ENCODE data around the gene FAM89A. TPM values are rescaled to one million over a fixed set of nuclear protein-coding genes. Genes with fewer than 3 reads are reported as not detected.

Gene FAM89A
- total and polyA plus RNA-seq, 9 of the 15 experiments (the other 6 are each of a cell fraction or from before 2014, with no cell fraction given): 8.7 to 66.2 (median 43.3) TPM

DNA sequence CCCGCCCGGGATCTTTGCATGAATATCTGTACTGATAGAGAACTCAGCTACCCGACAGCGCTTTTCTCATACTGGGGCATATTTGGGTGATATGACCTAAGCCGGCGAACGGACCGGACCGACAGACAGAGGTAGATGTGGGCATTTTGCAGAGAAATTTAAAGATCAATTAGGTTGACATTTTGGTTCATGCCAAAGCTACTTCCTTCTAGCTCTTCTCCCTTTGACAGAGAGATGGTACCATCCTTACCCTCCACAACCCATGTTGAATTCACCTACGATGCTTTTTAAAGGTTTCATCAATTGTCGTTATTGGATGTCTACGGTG, 60.7 kb downstream of the FAM89A start (continued):
- TF ChIP-seq, protein P1, sequence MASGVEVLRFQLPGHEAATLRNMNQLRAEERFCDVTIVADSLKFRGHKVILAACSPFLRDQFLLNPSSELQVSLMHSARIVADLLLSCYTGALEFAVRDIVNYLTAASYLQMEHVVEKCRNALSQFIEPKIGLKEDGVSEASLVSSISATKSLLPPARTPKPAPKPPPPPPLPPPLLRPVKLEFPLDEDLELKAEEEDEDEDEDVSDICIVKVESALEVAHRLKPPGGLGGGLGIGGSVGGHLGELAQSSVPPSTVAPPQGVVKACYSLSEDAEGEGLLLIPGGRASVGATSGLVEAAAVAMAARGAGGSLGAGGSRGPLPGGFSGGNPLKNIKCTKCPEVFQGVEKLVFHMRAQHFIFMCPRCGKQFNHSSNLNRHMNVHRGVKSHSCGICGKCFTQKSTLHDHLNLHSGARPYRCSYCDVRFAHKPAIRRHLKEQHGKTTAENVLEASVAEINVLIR (CRISPR knock-in tag; IDR thresholded peaks at IDR 0.05): no peak
- 0 out of 2 replicates have a peak, but pooled peaks have one; percentile 4 for TF ChIP-seq HDAC2 (IDR thresholded peaks at IDR 0.05)
- TF ChIP-seq ZBTB7A (IDR thresholded peaks at IDR 0.05; ENCODE audit: borderline replicate concordance, control insufficient read depth, low read depth, low read length): no peak
- TF ChIP-seq CHD4 (IDR thresholded peaks at IDR 0.05; ENCODE audit: insufficient read depth, insufficient replicate concordance, low read depth, low read length, poor library complexity, severe bottlenecking): no peak
- no peak for TF ChIP-seq NCOA6 (IDR thresholded peaks at IDR 0.05)
- TF ChIP-seq ZSCAN32 (CRISPR knock-in tag; IDR thresholded peaks at IDR 0.05): no peak
- no peak for TF ChIP-seq BRD4 (IDR thresholded peaks at IDR 0.05)
- TF ChIP-seq MEF2A (IDR thresholded peaks at IDR 0.05; ENCODE audit: control insufficient read depth, low read depth, low read length): no peak
- TF ChIP-seq, protein P2, sequence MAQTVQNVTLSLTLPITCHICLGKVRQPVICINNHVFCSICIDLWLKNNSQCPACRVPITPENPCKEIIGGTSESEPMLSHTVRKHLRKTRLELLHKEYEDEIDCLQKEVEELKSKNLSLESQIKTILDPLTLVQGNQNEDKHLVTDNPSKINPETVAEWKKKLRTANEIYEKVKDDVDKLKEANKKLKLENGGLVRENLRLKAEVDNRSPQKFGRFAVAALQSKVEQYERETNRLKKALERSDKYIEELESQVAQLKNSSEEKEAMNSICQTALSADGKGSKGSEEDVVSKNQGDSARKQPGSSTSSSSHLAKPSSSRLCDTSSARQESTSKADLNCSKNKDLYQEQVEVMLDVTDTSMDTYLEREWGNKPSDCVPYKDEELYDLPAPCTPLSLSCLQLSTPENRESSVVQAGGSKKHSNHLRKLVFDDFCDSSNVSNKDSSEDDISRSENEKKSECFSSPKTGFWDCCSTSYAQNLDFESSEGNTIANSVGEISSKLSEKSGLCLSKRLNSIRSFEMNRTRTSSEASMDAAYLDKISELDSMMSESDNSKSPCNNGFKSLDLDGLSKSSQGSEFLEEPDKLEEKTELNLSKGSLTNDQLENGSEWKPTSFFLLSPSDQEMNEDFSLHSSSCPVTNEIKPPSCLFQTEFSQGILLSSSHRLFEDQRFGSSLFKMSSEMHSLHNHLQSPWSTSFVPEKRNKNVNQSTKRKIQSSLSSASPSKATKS (CRISPR knock-in tag; IDR thresholded peaks at IDR 0.05): no peak
- TF ChIP-seq, protein P3, sequence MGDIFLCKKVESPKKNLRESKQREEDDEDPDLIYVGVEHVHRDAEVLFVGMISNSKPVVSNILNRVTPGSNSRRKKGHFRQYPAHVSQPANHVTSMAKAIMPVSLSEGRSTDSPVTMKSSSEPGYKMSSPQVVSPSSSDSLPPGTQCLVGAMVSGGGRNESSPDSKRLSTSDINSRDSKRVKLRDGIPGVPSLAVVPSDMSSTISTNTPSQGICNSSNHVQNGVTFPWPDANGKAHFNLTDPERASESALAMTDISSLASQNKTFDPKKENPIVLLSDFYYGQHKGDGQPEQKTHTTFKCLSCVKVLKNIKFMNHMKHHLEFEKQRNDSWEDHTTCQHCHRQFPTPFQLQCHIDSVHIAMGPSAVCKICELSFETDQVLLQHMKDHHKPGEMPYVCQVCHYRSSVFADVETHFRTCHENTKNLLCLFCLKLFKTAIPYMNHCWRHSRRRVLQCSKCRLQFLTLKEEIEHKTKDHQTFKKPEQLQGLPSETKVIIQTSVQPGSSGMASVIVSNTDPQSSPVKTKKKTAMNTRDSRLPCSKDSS (IDR thresholded peaks at IDR 0.05; ENCODE audit: low read depth, partially characterized antibody): no peak
- TF ChIP-seq CAMTA2 (CRISPR knock-in tag; conservative IDR thresholded peaks at IDR 0.05): no peak
- TF ChIP-seq ZNF699 (CRISPR knock-in tag; IDR thresholded peaks at IDR 0.05; ENCODE audit: insufficient replicate concordance): no peak
- TF ChIP-seq, protein P4, sequence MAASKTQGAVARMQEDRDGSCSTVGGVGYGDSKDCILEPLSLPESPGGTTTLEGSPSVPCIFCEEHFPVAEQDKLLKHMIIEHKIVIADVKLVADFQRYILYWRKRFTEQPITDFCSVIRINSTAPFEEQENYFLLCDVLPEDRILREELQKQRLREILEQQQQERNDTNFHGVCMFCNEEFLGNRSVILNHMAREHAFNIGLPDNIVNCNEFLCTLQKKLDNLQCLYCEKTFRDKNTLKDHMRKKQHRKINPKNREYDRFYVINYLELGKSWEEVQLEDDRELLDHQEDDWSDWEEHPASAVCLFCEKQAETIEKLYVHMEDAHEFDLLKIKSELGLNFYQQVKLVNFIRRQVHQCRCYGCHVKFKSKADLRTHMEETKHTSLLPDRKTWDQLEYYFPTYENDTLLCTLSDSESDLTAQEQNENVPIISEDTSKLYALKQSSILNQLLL (CRISPR knock-in tag; IDR thresholded peaks at IDR 0.05; ENCODE audit: borderline replicate concordance): no peak
- no peak for TF ChIP-seq CHD2 (IDR thresholded peaks at IDR 0.05; ENCODE audit: low read depth, low read length)
- no peak for TF ChIP-seq HMG20B (CRISPR knock-in tag; IDR thresholded peaks at IDR 0.05)
- no peak for TF ChIP-seq ZNF175 (CRISPR knock-in tag; IDR thresholded peaks at IDR 0.05; ENCODE audit: low read depth)
- TF ChIP-seq FOSL1 (tag; conservative IDR thresholded peaks at IDR 0.05): no peak

Data from K562 (cell line).